NCI-H524 treated with DMSO at 0.1 percent for 48 hours (cell line): Measurements from ENCODE around the gene HCFC1R1.

Source experiments
- DNase-seq: peaks from one replicate; lab custom pipeline; 2025; lab: John Stamatoyannopoulos, UW

Gene HCFC1R1

GRCh38 chr16:3000540-3000939, 23.2 kb downstream of the HCFC1R1 start:
- no peak for DNase-seq

GRCh38 chr16:2999929-3000328, 23.8 kb downstream of the HCFC1R1 start:
- DNase-seq, result no peak

- no peak for DNase-seq
These were observed 27.4 kb downstream of the HCFC1R1 start for GRCh38 chr16:2996298-2996697.

- DNase-seq, result no peak
These were observed 31.2 kb downstream of the HCFC1R1 start for GRCh38 chr16:2992383-2993081.

GRCh38 chr16:2991566-2992261, 32.0 kb downstream of the HCFC1R1 start:
- no peak for DNase-seq

GRCh38 chr16:2990891-2991290, 32.9 kb downstream of the HCFC1R1 start:
- no peak for DNase-seq

- no peak for DNase-seq
These were observed 35.1 kb downstream of the HCFC1R1 start for GRCh38 chr16:2988590-2989099.

- DNase-seq, result peak; percentile 66
These were observed 35.9 kb downstream of the HCFC1R1 start for GRCh38 chr16:2987833-2988232.

GRCh38 chr16:2987286-2987685, 36.5 kb downstream of the HCFC1R1 start:
- DNase-seq, result no peak

- DNase-seq, result no peak
These were observed 37.0 kb downstream of the HCFC1R1 start for GRCh38 chr16:2986623-2987188.

- peak; percentile 93 for DNase-seq
These were observed 37.8 kb downstream of the HCFC1R1 start for GRCh38 chr16:2985893-2986355.

GRCh38 chr16:2985462-2985861, 38.3 kb downstream of the HCFC1R1 start:
- no peak for DNase-seq

GRCh38 chr16:2983706-2984136, 40.0 kb downstream of the HCFC1R1 start:
- no peak for DNase-seq

- DNase-seq, result no peak
These were observed 41.3 kb downstream of the HCFC1R1 start for GRCh38 chr16:2982402-2982801.

GRCh38 chr16:2981899-2982250, 41.9 kb downstream of the HCFC1R1 start:
- no peak for DNase-seq

GRCh38 chr16:2981177-2981898, 42.4 kb downstream of the HCFC1R1 start:
- DNase-seq, result no peak

- DNase-seq, result no peak
These were observed 43.2 kb downstream of the HCFC1R1 start, which contains the start of gene PKMYT1 for GRCh38 chr16:2980227-2981176. PKMYT1 (minus strand) TSS chr16:2980446; CDS start chr16:2979657, 789 bp downstream.

- DNase-seq, result no peak
These were observed 44.0 kb downstream of the HCFC1R1 start for GRCh38 chr16:2979669-2980226.

GRCh38 chr16:2977440-2977839, 46.3 kb downstream of the HCFC1R1 start:
- DNase-seq, result no peak

- no peak for DNase-seq
These were observed 47.1 kb downstream of the HCFC1R1 start for GRCh38 chr16:2976673-2977072.

- no peak for DNase-seq
These were observed 47.5 kb downstream of the HCFC1R1 start for GRCh38 chr16:2976201-2976600.
